Eye (tissue), 1 donor: ENCODE measurements around the gene IL1R1.

Source experiments
- DNase-seq: peaks from one replicate; pipeline ENCODE4 v3.0.0-alpha.2; 2015

IL1R1 gene

DNA sequence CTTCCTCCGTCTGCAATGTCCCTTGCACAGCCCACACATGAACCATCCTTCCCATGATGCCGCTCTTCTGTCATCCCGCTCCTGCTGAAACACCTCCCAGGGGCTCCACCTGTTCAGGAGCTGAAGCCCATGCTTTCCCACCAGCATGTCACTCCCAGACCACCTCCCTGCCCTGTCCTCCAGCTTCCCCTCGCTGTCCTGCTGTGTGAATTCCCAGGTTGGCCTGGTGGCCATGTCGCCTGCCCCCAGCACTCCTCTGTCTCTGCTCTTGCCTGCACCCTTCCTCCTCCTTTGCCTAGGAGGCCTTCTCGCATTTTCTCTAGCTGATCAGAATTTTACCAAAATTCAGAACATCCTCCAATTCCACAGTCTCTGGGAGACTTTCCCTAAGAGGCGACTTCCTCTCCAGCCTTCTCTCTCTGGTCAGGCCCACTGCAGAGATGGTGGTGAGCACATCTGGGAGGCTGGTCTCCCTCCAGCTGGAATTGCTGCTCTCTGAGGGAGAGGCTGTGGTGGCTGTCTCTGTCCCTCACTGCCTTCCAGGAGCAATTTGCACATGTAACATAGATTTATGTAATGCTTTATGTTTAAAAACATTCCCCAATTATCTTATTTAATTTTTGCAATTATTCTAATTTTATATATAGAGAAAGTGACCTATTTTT, 35.4 kb downstream of the IL1R1 start:
- no peak for DNase-seq

DNA sequence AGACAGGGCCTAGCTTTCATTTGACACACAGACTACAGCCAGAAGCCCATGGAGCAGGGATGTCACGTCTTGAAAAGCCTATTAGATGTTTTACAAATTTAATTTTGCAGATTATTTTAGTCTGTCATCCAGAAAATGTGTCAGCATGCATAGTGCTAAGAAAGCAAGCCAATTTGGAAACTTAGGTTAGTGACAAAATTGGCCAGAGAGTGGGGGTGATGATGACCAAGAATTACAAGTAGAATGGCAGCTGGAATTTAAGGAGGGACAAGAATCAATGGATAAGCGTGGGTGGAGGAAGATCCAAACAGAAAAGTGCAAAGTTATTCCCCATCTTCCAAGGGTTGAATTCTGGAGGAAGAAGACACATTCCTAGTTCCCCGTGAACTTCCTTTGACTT, 36.5 kb downstream of the IL1R1 start:
- no peak for DNase-seq

DNA sequence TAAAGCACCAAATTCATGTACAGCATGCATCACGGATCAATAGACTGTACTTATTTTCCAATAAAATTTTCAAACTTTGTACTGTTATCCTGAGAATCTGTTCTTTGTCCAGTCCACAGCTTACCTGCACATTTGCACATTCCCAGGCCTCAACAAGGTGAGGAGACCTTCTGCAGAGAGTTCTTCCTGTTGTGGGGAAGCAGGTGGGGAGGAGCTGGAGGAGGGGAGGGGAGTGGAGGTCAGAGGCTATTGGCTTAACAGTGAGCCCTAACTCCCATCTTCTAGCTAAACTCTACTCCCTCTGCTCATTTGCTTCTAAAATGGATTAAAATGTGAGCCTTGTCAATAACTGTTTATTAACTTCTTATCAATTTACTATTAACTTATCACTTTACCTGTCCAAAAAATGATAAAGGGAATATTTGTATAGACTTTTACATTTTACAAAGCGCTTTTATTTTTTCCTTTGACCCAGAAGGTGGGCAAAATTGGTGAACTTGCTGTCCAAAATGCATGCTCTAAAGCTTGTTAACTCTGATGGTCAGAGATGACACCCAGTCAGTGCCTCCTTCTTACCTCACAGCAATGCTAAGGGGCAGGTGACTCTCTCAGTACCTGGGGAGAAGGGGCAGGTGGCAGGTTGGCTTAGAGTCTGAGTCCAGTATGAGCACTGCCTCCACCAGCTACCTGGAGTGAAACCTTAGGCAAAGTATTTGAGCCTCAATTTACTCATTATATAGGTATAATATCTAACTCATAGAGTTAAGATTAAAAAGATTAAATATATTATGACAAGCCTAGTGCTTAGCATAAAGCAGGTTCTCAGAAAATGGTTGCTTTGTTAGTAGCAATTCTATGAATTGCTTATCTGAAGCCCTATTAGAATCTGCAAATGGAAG, 37.5 kb downstream of the IL1R1 start:
- DNase-seq: no peak

DNA sequence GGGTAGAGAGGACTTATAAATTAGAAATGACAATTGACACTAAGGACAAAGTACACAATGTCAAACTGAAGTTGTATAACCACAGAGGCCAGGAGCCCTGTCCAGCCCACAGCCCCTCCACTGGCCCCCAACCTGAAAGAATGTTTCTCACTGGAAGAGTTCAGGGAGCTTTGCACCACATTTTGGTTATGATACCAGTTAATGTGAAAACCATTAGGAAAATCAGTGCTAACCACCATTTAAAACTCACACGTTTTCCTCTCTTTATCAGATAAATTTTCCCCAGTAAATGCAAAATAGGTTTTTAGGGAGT, 38.1 kb downstream of the IL1R1 start:
- no peak for DNase-seq

DNA sequence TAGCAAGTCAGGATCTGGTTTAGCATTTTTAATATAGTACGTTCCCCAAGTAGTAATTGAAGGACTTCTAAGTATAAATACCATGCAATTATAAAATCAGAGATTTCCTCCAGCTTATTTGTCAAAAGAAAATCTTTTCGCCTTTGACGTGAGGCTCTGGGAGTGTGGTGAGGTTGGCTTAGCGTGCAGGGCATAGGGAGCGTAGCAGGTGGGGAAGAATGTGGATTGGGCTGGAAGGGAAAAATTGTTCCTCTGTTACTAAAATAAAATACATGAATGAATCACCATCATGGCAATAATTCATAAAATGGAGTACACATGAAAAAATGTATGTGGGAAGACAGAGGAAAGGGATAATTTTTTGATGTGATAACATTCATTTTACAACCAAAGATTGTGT, 38.8 kb downstream of the IL1R1 start:
- DNase-seq: no peak

DNA sequence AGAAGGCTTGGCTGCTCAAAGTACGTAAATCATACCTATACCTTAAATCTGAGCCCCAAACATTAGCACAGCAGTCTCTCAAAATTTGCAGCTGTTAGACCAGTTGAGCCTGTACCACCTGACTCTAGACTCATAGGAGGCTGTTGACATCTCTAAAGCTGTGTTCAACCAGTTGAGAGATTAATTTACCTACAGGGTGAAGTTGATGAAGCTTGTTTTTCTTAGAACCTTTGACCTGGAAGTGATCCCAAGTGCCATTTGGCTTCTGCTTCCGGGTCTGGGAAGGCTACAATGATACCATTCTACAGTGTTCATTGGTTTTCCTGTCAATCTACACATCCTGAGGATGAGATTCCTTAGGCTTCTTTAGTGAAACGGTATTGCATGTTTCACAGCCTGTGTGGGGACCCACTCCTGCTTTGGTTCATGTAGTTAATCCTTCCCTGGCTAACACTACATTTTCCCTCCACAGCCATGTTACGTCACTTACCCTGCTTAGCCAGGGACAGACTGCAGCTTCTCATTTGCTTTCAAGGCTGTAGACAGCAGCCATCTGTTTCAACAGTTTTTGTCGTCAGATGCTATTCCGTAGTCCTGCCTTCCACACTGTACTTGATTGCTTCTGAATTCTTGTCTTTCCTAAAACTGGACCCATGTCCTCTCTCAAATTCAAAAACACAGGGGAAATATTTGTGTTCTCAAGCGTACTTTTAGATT, 39.5 kb downstream of the IL1R1 start:
- DNase-seq: peak; percentile 9

DNA sequence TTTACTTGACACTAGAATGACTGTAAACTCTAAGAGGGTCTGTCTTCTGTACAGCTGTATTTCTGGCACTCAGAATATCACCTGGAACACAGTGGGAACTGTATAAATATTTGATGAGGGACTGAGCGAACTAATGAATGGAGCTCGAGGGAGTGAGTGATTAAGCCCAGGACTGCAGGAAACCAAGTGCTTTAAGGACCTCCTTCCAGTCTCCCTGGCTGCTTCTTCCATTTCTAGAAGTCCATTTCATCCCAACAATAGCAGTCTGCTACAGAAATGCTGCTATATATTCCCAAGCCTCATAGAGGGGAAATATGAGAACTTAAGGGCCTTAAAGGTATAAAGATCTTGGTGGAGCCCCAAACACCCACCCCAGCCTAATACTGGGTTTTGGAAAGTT, 41.5 kb downstream of the IL1R1 start:
- no peak for DNase-seq

DNA sequence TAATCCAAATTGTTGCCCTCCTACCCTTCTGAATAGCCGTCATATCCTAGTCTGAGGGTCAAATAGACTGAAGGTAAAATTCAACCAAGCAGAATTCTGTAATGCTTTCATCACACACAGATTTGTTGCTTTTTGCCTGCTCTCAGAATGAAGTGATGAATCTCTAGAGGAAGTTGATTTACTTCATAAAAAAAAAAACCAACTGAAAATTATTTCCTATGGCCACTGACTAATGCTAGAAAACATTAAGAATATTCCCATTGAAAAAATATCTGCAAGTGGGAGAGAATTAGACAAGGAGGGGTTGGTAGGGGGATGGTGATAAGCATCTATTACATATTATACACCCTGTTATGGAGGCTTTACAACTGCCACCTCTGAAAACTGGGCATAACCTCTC, 42.0 kb downstream of the IL1R1 start:
- no peak for DNase-seq

DNA sequence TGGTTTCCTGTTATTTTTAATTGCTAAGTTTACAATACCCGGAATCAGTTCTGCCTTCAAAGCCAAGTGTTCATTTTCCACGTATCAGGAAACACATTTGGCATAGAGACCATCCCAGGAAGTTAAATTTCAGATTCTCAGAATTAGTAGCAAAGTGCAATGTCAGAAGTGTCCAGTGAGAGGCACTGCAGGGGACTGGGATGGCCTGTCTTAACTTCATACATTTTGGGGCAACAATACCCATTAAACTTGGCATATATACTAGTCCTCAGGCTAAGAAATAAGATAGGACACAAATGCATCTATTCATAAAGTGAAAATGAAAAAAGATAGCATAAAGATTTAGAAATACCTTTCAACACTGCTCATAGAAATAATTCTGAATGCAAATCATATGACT, 42.8 kb downstream of the IL1R1 start:
- no peak for DNase-seq

DNA sequence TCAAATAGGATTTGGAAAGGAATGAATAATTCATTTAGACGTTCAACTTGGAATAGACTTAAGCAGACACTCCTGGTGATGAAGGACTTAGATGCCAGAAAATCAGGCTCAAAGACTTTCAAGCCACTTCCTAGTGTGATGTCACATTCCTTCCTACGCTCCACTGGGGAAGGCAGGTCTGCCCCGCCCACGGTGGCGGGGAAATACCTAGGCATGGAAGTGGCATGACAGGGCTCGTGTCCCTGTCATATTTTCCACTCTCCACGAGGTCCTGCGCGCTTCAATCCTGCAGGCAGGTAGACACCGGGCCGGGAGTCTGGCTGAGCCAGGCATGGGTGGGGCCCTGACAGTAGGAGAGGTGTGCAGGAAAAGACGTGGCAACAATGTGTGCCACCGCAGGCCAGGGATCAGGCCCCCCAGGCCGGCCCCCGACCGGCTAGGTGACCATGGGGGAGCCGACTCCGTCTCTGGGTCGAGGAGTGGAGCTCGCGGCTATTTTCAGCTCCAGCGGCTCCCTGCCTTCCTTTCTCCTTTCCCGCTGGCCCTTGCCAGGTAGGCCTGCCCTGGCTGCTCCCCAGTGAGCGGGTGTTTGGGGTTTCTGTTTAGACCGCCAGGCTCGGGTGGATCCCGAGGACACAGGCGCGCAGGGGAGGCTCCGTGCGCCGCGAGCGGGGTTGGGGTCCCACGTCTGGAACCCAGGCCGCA, 44.4 kb downstream of the IL1R1 start, which contains the start of gene IL1RL2:
TSS of gene IL1RL2 (plus strand) at position 233 of the 705 bp plus-strand sequence. CDS start 845 bp downstream, outside the sequence.
- no peak for DNase-seq

DNA sequence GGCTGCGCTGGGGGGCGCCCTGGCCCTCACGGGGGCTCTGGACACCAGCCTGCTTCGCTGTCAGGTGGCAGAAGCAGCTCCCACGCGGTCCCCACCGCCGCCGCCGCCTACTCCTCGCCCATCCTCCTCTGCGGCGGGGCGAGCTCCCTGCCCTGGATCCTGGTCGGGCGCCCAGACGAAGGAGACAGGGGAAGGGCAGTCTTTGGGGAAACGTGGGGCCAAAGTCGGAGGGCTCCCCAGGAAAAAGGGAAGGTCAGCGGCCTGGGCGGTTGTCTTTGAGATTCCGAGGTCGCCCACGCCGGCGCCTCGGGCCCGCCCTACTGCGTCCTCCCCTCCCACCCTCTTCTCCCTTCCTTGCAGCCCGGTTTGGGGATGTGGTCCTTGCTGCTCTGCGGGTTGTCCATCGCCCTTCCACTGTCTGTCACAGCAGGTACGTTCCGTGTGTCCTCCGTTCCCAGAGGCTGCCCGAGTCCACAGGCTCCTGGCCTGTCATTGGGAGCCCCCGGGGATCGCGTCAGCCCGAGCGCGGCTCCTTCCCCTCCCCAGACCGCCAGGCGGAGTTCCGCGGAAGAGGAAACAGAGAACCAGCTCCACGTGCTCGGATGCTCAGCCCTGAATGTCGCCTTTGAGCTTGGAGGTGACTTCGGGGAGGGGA, 45.1 kb downstream of the IL1R1 start:
- DNase-seq: peak; percentile 72

DNA sequence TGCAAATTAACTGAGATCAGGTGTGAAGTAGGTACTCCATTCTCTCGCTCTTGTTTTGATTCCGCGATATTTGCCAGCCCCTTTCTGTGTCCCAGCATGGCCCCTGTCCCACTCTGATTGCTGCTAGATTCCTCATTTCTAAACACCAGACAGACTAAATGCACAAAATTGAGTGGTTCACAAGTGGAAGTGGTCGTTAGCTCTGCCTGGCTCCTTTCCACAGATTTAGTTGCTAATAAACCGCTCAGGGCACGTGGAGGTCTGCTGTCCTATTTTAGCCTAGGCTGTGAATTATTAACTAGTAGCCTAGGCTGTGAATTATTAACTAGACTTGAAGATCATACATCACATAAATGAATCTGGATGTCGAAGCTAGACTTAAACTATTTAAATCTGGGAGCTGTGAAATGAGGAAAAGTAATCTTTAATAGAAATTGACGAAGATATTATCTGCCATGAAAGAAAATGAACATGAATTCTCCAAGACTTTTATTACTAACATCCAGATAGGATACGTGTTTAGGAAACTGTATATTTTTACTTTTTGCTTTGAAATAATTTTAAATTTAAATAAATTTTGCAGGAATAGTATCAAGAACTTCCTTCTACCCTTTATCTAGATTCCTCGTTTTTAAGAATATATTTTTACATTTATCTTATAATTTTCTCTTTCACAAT, 48.0 kb downstream of the IL1R1 start:
- DNase-seq: peak; percentile 24

DNA sequence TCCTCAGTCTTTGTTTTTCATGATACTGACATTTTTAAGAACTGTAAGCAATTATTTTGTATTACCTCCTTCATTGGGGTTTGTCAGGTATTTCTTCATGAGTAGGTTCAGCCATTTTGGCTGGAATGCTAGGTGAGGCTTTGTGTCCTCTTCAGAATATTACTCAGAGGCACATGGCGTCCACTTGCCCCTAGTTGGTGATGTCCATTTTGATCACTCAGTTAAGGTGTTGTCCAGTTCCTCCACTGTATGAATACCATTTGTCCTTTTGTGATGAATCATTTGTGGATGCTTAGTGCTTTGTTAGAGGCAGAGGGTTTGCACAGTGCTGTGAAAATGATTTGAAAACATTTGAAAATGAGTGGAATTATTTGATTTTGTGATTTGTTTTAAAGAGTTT, 49.0 kb downstream of the IL1R1 start:
- DNase-seq: no peak

DNA sequence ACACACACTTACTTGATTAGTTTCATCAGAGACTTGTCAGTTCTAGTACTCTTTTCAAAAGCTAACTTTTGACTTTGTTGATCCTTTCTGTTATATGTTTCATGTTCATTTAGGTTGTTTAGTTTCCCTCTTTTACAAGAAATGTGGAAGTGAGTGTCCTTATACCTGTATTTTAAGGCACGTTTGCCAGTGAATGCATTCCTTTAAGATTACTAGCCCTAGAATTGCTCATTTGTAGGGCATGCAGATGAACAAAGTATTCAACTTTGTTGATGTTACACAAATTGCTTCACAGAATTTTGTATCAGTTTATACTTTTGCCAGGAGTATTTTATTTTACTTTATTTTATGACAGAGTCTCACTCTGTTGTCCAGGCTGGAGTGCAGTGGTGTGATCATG, 50.5 kb downstream of the IL1R1 start:
- DNase-seq: no peak

DNA sequence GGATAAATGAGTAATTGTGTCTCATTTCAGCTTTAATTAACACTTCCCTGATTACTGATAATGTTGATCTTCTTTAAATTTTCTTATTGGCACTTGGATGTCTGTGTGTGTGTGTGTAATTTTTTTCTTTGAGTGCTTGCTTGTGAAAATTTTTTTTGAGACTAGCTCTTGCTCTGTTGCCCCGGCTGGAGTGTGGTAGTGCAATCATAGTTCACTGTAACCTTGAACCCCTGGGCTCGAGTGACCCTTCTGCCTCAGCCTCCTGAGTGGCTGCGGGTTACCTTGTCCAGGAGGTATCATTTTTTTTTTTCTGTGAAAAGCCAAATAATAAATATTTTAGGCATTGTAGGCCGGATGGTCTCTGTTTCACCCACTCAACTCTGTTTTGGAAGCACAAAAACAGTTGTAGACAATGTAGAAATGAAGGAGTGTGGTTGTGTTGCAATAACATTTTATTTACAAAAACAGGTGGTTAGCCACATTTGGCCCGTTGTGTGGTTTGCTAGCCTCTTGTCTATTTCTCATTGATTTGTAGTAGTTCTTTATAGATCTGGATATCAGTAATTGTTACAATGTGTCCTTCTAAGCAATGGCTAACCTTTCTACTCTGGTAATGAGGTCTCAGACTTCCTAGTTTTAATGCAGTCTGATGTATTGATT, 52.2 kb downstream of the IL1R1 start:
- no peak for DNase-seq

DNA sequence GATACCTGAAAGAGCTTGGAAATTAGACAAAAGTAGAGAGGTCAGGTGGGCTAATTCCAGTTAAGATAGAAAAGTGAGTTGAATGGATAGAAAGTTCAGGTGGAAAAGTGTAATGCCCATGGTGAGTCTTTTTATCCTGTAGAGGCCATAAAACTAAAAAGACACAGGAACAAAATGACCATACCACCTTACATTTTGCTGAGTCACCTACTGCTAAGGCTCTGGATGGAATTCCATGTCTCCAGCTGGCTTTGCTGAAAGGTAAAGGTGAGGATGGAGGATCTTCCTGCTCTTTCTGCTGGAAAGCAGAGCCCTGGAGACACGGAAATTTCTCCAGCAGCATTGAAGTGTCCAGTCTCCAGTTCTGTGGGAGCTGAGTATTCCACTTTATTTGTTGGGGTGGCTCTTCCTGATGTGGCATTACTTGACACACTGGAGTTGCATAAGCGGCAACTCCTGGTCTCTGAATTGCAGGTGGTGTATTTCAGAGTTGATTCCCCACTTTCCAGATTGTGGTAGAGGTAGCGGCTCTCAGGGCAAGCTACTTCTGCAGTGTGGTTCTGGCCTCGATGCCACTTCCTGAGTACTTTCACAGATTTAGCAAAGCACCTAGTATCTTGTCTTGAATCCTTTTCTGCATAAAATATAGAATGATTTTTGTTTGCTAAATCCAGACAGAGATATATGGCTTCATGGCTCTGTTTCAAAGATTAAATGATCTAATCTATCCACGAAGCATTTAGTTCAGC, 55.0 kb downstream of the IL1R1 start:
- DNase-seq: no peak

DNA sequence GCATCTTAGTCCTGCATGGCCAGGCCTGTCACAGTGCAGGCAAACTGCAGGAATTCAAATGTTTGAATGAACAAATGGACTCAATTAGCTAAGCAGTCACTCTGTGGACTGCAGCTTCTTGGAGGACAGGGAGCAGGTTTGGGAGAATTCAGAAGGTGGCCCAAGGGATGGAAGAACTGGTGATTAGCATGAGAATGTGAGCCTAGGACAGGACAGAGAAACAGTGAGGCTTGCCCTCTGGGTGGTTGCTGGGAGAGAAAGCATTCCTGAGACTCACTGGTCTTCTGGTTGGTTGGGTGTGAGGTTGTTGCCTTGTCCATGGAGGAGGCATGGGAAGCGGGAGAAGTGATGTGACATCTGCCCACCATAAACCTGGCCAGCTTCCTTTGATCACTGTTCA, 58.0 kb downstream of the IL1R1 start:
- no peak for DNase-seq

DNA sequence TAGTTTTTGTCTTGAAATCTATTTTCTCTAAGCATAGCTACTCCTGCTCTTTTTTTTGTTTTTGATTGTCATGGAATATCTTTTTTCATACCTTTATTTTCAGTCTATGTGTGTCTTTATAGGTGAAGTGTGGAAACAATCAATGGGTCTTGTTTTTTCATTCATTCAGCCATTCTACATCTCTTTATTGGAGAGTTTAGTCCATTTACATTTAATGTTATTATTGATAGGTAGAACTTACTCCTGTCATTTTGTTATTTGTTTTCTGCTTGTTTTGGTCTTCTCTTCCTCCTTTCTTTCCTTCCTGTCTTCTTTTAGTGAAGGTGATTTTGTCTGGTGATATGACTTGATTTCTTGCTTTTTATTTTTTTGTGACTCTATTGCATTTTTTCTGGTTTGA, 62.1 kb downstream of the IL1R1 start:
- DNase-seq: no peak

DNA sequence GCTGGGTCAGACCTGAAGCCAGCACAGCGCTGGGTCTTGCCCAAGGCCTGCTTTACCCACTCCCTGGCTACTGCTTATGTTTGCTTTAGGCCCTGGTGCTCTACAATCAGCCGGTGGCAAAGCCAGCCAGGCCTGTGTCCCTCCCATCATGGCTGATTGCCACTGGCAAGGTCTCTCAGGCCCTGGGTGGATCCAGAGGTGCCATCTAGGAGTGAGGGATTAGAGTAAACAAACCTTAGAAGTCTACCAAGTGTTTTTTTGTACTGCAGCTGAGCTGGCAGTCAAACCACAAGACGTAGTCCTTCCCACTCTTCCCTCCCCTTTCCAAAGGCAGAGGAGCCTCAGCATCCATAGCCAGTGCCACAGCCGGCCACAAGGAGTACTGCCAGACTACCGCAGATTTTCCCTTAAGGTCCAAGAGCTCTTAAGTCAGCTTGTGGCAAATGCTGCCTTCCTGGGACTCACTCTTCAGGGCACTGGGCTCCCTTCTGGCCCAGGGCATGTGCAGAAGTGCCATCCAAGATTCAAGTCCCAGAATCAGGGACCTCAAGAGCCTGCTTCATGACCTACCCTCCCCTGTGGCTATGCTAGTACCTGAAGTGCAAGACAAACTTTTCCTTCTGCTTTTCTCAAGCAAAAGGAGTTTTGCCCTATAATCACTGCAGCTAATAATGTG, 64.3 kb downstream of the IL1R1 start:
- DNase-seq: no peak

DNA sequence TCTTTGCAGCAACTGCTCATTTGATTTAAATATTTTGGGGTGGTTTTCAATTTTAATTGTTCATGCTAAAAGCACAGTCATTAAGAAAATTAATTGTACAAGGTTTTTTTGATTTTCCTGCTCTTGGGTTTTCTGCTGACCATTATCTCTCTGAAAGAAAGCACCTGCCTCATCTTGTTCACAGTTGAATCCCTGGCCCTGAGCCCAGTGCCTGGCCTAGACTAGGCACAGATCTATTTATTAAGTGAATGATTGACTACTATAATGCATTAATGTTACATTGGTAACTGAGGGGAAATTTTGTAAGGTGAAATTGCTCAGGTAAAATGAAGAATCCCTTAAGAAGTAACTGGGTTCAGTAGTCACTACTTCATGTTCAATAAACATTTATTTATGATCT, 66.2 kb downstream of the IL1R1 start:
- no peak for DNase-seq
